Activated T-cell treated with anti-CD3 and anti-CD28 coated beads for 4 hours (primary cell): ENCODE measurements around the gene HMCN2.

Experiments
- DNase-seq: peaks from one replicate; pipeline ENCODE4 v3.0.0-alpha.2; 2020

HMCN2 gene

DNA sequence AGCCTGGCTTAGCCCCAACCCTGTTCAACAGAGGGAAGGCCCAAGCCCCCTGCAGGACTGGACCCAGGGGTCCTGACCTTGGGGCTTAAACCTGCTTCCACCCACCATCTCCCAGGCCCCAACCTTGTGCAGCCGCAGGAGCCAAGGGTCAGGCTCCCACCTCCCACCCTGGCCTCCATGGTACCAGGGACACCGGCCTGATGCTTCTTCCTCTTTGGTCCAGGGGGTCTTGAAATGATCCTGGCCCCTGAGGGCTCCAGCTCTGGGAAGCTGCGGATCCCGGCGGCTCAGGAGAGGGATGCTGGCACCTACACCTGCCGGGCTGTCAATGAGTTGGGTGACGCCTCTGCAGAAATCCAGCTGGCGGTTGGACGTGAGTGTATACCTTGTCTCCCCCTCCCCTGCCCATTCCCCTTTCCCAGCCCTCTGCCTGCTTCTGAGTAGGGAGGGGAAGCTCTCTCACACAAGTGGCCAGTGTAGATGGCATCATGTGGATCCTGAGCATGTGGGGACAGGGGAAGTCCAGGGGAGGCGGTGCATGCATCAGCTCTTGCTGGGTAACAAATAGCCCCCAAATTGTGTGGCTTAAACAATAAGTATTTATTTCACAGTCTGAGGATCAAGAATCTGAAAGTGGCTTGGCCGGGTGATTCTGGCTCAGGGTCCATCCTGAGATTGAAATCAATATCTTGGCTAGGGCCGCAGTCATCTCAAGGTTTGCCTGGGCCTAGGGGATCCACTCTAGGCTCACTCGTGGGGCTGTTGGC is 44.3 kb downstream of the HMCN2 start:
- DNase-seq: no peak

GRCh38 chr9:130310456-130310855 is 44.9 kb downstream of the HMCN2 start:
- DNase-seq: no peak

DNA sequence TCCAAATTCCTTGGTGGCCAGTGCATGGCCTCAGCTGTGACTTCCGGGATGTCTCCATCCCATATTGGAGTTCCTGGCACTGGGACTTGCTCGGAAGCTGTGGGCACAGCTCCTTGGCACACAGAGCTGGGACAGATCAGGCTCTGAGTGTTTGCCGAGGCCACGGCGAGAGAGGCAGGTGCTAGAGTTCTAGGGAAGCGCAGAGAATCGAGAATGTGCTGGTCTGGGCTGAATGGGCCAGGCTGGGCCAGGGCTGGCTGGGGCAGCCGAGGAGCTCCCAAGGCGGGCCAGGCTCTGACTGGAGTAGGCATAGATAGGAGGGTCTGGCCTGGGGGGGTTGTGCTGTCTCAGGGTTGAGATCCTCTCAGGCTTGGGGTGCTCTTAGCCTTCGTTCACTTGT is 45.4 kb downstream of the HMCN2 start:
- DNase-seq: no peak

DNA sequence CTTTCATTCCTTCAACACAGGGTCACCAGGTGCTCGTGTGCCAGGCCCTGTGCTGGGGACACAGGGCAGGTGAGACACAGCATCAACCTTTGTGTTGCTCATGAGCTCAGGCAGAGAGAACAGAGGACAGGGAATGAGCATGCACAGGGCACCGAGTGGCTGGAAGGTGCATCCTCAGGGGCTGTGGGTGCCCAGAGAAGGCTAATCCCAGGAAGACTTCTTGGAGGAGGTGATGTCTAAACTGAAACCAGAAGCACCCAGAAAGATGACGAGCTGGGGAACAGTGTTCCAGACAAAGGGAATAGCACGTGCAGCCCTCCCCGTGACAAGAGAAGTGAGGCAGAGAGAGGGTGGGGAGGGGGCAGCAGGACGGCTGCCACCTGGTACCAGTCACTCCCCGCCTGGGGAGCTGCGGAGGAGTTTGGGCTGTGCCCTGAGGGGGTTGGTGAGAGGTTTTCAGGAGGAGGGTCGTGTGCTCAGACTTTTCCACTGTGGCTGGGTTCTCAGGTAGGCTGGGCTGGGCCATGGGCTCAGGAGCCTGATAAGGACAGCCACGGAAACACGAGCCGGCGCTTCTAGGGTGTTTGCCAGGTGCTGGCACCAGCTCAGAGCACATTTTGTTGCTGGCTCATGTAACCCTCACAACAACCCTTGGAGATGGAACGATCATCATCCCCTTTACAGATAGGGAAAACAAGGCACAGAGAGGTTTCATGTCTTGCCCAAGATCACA is 46.0 kb downstream of the HMCN2 start:
- DNase-seq: no peak

DNA sequence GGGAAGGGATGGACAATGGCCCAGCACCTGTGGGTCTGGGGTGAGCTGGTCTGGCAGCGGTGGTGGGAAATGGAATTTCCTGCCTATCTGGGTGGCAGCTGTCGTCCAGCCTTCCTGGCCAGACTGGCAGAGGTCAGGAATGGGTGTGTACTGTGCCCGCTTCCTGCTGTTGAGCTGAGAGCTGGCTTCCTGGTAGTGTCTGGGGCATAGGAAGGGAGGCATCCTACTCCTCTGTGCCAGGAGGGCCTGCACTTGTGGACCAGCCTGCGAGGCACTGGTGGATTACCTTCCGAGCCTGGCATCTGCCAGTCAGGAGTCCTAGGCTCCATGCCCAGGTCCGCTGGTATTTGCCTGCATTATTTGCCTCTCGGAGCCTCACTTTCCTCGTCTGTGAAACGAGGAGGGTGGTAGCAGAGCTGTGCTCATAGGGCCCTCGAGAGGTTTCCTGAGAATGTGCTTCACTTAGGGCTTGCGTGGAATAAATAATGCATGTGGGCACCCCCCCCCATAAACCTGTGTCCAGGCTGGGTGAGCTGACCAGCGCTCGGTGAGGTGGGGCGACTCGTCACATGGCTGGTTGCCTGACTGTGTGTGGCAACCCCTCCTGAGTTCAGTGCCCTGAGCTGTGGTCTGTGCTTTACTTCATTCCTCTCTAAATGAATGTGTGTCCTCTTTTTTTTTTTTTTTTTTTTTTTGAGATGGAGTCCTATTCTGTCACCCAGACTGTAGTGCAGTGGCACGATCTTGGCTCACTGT is 47.7 kb downstream of the HMCN2 start:
- no peak for DNase-seq

DNA sequence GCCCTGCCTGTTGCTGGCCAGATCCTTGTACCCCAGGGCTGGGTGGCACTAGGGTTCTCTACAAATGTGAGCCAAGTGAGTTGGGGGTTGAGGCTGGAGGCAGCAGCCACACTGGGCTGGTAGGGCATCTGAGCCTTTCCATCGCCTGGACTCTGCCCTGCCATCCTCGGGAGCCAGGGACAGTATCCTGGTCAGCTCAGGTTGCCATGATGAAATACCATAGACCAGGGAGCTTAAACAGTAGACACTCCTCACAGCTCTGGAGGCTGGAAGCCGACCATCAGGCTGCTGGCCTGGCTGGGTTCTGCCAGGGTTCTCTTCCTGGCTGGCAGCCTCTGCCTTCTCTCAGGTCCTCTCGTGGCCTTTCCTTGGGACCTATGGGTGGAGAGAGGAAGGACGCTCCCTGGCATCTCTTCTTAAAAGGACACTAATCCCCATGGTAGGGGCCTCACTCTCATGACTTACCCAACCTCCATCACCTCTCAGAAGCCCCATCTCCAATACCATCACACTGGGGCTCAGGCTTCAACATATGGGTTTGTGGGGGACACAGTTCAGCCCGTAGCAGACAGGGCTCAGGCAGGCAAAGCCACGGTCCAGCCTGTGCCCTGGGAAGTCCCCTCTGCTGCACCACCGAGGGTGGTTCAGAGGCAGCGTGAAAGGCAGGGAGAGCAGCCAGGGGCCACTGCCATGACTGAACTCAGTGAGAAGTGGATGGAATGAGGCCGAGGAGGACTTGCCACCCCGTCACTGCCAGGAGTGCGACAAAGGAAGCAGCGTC is 50.1 kb downstream of the HMCN2 start:
- no peak for DNase-seq

- no peak for DNase-seq
Observed at GRCh38 chr9:130316430-130316829, 50.9 kb downstream of the HMCN2 start.

- DNase-seq: no peak
Observed at GRCh38 chr9:130319300-130319699, 53.7 kb downstream of the HMCN2 start.

GRCh38 chr9:130319944-130320712 is 54.6 kb downstream of the HMCN2 start:
- DNase-seq: no peak

DNA sequence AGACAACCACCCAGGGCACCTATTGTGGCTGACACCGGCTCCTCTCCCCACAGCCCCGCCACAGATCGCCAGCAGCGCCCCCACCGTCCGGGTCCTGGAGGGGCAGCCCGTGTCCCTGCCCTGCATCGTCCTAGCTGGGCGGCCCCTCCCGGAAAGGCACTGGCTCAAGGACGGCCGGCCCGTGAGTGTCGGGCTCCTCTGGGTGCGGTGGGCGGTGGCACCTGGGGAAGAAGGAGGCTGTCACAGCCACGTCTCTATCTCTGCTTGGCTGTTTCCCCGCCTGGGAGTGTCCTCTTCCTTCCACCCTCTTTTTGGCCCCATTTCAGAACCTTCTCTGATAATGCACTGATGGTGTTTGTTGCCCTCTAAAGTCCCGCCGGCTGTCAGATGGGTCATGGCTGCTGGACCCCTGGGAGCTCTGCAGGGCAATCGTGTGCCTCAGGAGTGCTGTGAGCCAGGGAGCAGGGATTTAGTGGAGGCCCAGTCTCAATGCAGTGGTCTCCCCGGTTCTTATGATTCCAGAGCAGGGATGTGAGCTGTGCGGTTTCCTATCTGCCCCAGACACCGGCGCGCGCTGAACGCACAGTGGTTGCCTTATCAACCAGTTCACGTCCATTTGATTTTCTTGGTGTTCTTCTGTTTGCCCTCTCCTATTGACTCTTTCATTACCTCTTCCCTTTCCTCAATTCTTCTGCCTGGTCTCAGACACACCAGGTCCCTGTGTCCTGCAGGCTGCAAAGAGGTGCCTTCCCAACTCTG is 55.3 kb downstream of the HMCN2 start:
- no peak for DNase-seq

GRCh38 chr9:130321539-130321938 is 56.0 kb downstream of the HMCN2 start:
- no peak for DNase-seq

- no peak for DNase-seq
Observed at GRCh38 chr9:130323051-130323745, 57.6 kb downstream of the HMCN2 start.

DNA sequence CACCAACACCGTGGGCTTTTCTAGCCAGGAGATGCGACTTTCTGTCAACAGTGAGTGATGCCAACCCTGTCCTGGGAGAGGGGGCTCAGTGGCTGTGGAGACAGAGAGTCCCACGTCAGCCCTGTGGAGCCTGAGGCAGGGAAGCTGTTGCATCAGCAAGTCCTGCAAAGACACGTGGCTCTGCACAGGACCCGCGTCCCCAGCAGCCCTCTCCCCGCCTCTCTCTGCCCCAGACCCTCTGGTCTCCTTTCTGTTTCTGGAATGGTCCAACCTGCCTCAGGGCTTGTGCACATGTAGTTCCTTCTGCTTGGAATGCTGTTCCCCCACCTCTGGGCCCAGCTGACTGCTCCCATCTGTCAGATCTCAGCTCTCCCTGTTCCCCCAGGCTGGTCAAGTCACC is 60.4 kb downstream of the HMCN2 start:
- no peak for DNase-seq

GRCh38 chr9:130327070-130327780 is 61.7 kb downstream of the HMCN2 start:
- DNase-seq: no peak

- no peak for DNase-seq
Observed at GRCh38 chr9:130327781-130328348, 62.3 kb downstream of the HMCN2 start.

GRCh38 chr9:130328349-130328801 is 62.8 kb downstream of the HMCN2 start:
- no peak for DNase-seq

- no peak for DNase-seq
Observed at GRCh38 chr9:130329061-130329460, 63.5 kb downstream of the HMCN2 start.

GRCh38 chr9:130330202-130330862 is 64.8 kb downstream of the HMCN2 start:
- DNase-seq: no peak

- DNase-seq: no peak
Observed at GRCh38 chr9:130331061-130331460, 65.5 kb downstream of the HMCN2 start.
